GM12864 (cell line): Measurements from ENCODE around the gene EMP2.

Source experiments
- DNase-seq: peaks from one replicate; pipeline ENCODE4 v3.0.0-alpha.2; 2011; ENCODE audit warnings: low read depth
- H3K4me3 ChIP-seq: 2 replicates; pipeline ENCODE4 v1.5.1; 2011; ENCODE audit warnings: mild to moderate bottlenecking, low read depth, low read length, control low read depth
- TF ChIP-seq, protein P1 (sequence below): IDR thresholded peaks from 2 replicates; pipeline ENCODE4 v1.5.1; 2011; ENCODE audit warnings: low read depth, mild to moderate bottlenecking, moderate library complexity, low read length, control low read depth, inconsistent platforms; ENCODE audit errors: missing control alignments

Gene EMP2

DNA sequence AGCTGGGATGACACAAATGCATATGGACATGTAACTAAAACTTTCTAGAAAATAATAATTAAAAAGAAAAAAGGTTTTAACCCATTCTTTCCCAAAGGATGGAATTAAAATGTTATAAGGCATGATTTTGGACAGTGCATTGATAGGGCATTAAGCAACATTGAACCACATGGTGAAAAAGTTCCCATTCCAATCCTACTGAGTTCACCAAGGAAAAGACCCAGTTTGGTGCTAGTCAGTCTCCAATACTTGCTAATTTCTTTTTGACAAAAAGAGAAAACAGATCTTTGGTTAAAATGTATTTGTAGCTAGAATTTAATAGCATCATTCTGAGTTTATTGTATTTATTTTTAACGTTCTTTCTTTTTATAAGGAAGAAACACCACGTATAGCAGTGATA, 28.1 kb downstream of the EMP2 start:
- TF ChIP-seq, protein P1, sequence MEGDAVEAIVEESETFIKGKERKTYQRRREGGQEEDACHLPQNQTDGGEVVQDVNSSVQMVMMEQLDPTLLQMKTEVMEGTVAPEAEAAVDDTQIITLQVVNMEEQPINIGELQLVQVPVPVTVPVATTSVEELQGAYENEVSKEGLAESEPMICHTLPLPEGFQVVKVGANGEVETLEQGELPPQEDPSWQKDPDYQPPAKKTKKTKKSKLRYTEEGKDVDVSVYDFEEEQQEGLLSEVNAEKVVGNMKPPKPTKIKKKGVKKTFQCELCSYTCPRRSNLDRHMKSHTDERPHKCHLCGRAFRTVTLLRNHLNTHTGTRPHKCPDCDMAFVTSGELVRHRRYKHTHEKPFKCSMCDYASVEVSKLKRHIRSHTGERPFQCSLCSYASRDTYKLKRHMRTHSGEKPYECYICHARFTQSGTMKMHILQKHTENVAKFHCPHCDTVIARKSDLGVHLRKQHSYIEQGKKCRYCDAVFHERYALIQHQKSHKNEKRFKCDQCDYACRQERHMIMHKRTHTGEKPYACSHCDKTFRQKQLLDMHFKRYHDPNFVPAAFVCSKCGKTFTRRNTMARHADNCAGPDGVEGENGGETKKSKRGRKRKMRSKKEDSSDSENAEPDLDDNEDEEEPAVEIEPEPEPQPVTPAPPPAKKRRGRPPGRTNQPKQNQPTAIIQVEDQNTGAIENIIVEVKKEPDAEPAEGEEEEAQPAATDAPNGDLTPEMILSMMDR, result no peak
- no peak overlapping the region for H3K4me3 ChIP-seq
- no peak for DNase-seq

DNA sequence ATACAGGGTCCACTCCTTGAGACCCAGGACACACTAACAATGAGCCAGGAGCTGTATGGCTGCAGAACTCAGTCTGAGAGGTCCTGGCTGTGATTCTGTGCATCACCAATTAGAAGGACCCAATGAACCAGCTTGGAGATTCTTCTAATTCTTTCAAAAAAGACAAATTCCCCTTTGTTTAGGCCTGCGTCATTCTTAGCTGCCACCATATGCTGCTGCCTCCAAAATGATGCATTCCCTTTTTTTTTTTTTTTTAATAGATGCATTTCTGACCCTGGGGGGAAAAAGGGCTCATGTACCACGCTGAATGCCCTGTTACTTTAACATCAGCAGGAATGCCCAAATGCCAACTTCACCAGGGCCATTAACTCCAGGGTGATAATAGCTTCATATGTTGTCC, 28.5 kb downstream of the EMP2 start:
- TF ChIP-seq, protein P1, result no peak
- H3K4me3 ChIP-seq, result no peak overlapping the region
- DNase-seq, result no peak

DNA sequence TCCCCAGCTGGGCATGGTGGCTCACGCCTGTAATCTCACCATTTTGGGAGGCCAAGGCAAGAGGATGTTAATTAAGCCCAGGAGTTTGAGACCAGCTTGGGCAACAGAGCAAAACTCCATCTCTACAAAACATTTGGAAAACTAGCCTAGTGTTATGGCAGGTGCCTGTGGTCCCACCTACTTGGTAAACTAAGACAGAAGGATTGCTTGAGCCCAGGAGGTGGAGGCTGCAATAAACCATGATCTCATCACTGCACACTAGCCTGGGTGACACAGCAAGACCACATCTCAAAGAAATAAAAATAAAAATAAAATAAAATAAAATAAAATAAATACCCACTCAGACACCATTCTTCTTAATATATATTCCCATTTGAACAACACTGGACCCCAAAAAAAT, 32.0 kb downstream of the EMP2 start:
- no peak for DNase-seq
- H3K4me3 ChIP-seq, result no peak overlapping the region
- TF ChIP-seq, protein P1, result no peak

DNA sequence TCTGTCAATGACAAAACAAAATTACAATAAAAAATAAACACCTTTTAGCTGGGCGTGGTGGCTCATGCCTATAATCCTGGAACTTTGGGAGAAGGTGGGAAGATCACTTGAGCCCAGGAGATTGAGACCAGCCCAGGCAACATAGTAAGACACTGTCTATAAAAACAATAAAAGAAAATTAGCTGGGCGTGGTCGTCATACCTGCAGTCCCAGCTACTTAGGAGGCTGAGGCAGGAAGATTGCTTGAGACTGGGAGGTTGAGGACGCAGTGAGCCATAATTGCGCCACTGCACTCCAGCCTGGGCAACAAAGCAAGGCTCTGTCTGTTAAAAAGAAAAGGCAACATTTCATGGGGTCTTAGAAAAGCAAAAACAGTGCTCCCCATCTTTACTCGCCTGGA, 32.7 kb downstream of the EMP2 start:
- no peak for DNase-seq
- H3K4me3 ChIP-seq, result no peak overlapping the region
- TF ChIP-seq, protein P1, result no peak

DNA sequence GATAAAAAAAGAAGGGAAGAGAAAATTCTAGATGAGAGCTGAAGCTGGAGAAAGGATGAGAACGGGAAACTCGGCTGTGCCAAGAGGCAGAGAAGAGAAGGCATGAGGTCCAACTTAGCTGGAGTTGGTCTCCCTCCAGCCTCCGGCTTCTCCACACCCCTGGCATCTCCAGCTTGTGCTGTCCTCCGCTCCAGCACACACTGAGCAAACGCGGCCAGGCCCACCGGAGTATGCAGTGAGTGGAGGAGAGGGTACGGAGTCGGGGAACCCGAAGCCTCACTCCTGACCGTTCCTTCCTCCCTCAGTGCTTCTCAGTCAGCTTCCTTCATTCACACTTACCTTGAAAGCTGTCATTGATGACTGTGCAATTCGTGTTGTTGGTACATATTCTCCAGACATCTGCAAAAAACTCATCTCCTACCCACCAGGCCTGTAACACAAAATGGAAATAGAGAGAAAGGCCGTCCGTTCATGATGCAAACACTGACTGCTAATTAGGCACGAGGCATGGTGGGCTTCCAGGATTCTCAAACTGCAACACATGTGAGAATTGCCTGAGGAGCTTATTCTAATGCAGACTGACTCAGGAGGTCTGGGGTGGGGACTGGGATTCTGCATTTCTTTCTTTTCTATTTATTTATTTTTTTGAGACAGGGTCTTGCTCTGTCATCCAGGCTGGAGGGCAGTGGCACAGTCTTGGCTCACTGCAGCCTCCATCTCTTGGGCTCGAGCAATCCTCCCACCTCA, 37.0 kb downstream of the EMP2 start:
- DNase-seq, result no peak
- no peak overlapping the region for H3K4me3 ChIP-seq
- TF ChIP-seq, protein P1, result no peak

DNA sequence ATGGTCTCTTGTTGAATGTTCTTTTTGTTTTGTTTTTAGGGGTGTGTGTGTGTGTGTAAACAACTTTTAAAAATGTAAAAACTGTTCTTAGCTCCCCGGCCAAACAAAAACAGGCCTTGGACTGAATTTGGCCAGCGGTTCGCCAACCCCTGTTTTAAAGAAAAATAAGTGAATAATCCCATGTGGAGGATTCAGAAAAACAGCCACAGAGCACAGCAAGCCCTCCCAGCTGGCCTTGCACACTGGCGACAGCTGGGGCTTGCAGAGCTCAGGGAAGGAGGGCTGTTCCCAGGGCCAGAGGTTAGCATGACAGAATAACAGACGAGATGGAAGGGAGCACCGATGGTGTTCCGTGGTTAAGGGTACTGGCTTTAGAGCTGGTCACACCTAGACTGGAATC, 39.0 kb downstream of the EMP2 start:
- H3K4me3 ChIP-seq, result no peak overlapping the region
- TF ChIP-seq, protein P1, result no peak
- no peak for DNase-seq

DNA sequence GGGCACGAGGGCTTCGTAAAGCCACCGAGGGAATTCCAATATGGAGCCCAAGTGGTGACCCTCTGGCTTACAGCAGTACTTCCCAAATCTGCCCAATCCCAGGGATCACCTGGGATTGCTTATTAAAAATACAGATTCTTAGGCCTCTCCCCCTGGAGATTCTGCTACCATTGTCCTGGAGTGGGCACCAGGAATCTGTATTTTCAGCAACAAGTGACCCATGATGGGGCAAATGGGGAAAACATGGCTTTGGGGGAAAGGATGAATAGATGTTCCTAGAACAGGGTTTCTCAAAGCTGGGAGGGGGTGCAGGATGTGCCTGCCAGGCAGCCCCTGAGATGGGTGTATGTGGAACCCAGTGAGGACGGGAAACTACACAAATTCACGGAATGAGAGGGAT, 40.6 kb downstream of the EMP2 start:
- H3K4me3 ChIP-seq, result no peak overlapping the region
- no peak for DNase-seq
- TF ChIP-seq, protein P1, result no peak
